Colonic mucosa (tissue), 4 donors: ENCODE measurements around the gene MAGI2. TPM values are rescaled to one million over a fixed set of nuclear protein-coding genes. Genes with fewer than 3 reads are reported as not detected.

Experiments used
- DNase-seq: peaks from one replicate; pipeline ENCODE4 v3.0.0-alpha.2; 2020
- H3K27ac ChIP-seq: fragments of 200-600 bp; one replicate; pipeline ENCODE4 v1.8.0; 2021
- H3K27me3 ChIP-seq: fragments of 200-600 bp; one replicate; pipeline ENCODE4 v1.8.0; 2021
- H3K36me3 ChIP-seq: fragments of 200-600 bp; one replicate; pipeline ENCODE4 v1.8.0; 2021
- H3K4me1 ChIP-seq: fragments of 200-600 bp; one replicate; pipeline ENCODE4 v1.8.0; 2021; ENCODE audit warnings: mild to moderate bottlenecking
- H3K4me3 ChIP-seq: fragments of 200-600 bp; one replicate; pipeline ENCODE4 v1.8.0; 2021
- H3K9ac ChIP-seq, 2 donors: one replicate each; pipeline ENCODE4 v1.7.0; 2013; ENCODE audit warnings: control low read depth in 2 of 2, low read depth in 2 of 2, low read length in 2 of 2
- H3K9me3 ChIP-seq: fragments of 200-600 bp; one replicate; pipeline ENCODE4 v1.8.0; 2021
- CTCF ChIP-seq: fragments of 200-600 bp; IDR thresholded peaks from one replicate; pipeline ENCODE4 v1.8.0; 2022; ENCODE audit warnings: antibody characterized with exemption, mild to moderate bottlenecking
- intact Hi-C: fragments of 100-400 bp; cut with DNase I; formaldehyde crosslinking; loops from one replicate; pipeline ENCODE4 v1.14.1; 2022
- total RNA-seq, 2 donors: library from RNA; stranded (reverse); fragmentation: NEBNext Ultra II Directional in 1 of 2; extraction: Animal tissue kit (Norgen Biotek cat#: 25700) in 1 of 2; gene quantifications; one replicate each; pipeline ENCODE4 v1.2.1, GENCODE V29; 2021
- donor health status: healthy.
- donor health status: DM: no; HTN: no; CAD: no.
- donor health status: DM: no; HTN: no; CAD: no.

Gene MAGI2
- total RNA-seq, 2 donors from 2014 or later = 1.1 to 2.4 TPM

- no peaks in the 10 kb centered on the region for H3K27me3 ChIP-seq
- H3K4me3 ChIP-seq = no peak overlapping the region
- intact Hi-C loops = no loop called here
- DNase-seq = no peak
- H3K27ac ChIP-seq = no peak overlapping the region
- H3K36me3 ChIP-seq = no peaks in the 10 kb centered on the region
- no peak overlapping the region for H3K9ac ChIP-seq
- H3K9me3 ChIP-seq = no peaks in the 10 kb centered on the region
- no peaks in the 10 kb centered on the region for H3K4me1 ChIP-seq
- TF ChIP-seq CTCF = no peak
Observed at GRCh38 chr7:79157281-79157680, 296.2 kb downstream of the MAGI2 start.

GRCh38 chr7:79149831-79150230, 303.6 kb downstream of the MAGI2 start:
- no peaks in the 10 kb centered on the region for H3K36me3 ChIP-seq
- H3K27ac ChIP-seq = no peak overlapping the region
- H3K9me3 ChIP-seq = no peaks in the 10 kb centered on the region
- no peak overlapping the region for H3K9ac ChIP-seq
- intact Hi-C loops = no loop called here
- no peak for DNase-seq
- H3K27me3 ChIP-seq = no peaks in the 10 kb centered on the region
- no peak for TF ChIP-seq CTCF
- no peak overlapping the region for H3K4me3 ChIP-seq
- no peaks in the 10 kb centered on the region for H3K4me1 ChIP-seq

GRCh38 chr7:79142706-79143105, 310.8 kb downstream of the MAGI2 start:
- H3K9me3 ChIP-seq = no peaks in the 10 kb centered on the region
- intact Hi-C loops = no loop called here
- DNase-seq = no peak

GRCh38 chr7:79141252-79141651, 312.2 kb downstream of the MAGI2 start:
- Histone ChIP-seq H3K9ac (no peak overlapping the region), H3K27ac (no peak overlapping the region), H3K4me1 (no peaks in the 10 kb centered on the region), H3K27me3 (no peaks in the 10 kb centered on the region), H3K4me3 (no peak overlapping the region), H3K9me3 (no peaks in the 10 kb centered on the region), H3K36me3 (no peaks in the 10 kb centered on the region)
- intact Hi-C loops = no loop called here
- no peak for DNase-seq
- TF ChIP-seq CTCF = no peak

More at GRCh38 chr7:79142706-79143105, 310.8 kb downstream of the MAGI2 start:
- no peak overlapping the region for H3K27ac ChIP-seq
- TF ChIP-seq CTCF = no peak
- no peaks in the 10 kb centered on the region for H3K4me1 ChIP-seq
- H3K4me3 ChIP-seq = no peak overlapping the region
- no peak overlapping the region for H3K9ac ChIP-seq
- no peaks in the 10 kb centered on the region for H3K27me3 ChIP-seq
- no peaks in the 10 kb centered on the region for H3K36me3 ChIP-seq

- Histone ChIP-seq H3K27ac (no peak overlapping the region), H3K9ac (no peak overlapping the region), H3K9me3 (no peaks in the 10 kb centered on the region), H3K4me1 (no peaks in the 10 kb centered on the region), H3K27me3 (no peaks in the 10 kb centered on the region), H3K36me3 (no peaks in the 10 kb centered on the region), H3K4me3 (no peak overlapping the region)
- no peak for DNase-seq
- no peak for TF ChIP-seq CTCF
- intact Hi-C loops = no loop called here
Observed at GRCh38 chr7:79137942-79138341, 315.5 kb downstream of the MAGI2 start.
